HepG2 (cell line): ENCODE data around the gene TUT1. TPM values are rescaled to one million over a fixed set of nuclear protein-coding genes. Genes with fewer than 3 reads are reported as not detected.
A peak's percentile ranks its signal among the peaks of the same experiment; 100 is the strongest.

Experiments
- ARNT2 ChIP-seq: sonication (generic); formaldehyde crosslinking; IDR thresholded peaks from 2 replicates; pipeline ENCODE4 v1.8.0; 2022; ENCODE audit warnings: mild to moderate bottlenecking, low read depth, missing genetic modification reagents, moderate library complexity
- BCL6 ChIP-seq: IDR thresholded peaks from 2 replicates; pipeline ENCODE4 v1.6.1; 2016; ENCODE audit warnings: missing genetic modification reagents, missing compliant biosample characterization
- EED ChIP-seq: sonication (generic); formaldehyde crosslinking; IDR thresholded peaks from 2 replicates; pipeline ENCODE4 v1.5.0; 2020; ENCODE audit warnings: mild to moderate bottlenecking, missing genetic modification reagents
- HOXA3 ChIP-seq: sonication (generic); formaldehyde crosslinking; IDR thresholded peaks from 2 replicates; pipeline ENCODE4 v1.5.0; 2020; ENCODE audit warnings: missing genetic modification reagents
- KDM5A ChIP-seq: fragments of 200-600 bp; sonication (generic); IDR thresholded peaks from 2 replicates; pipeline ENCODE4 v1.7.0; 2018; ENCODE audit warnings: antibody characterized with exemption, mild to moderate bottlenecking, low read length, borderline replicate concordance
- KLF12 ChIP-seq: sonication (generic); formaldehyde crosslinking; IDR thresholded peaks from 2 replicates; pipeline ENCODE4 v1.4.0; 2020; ENCODE audit warnings: missing genetic modification reagents, borderline replicate concordance
- MED1 ChIP-seq: sonication (generic); formaldehyde crosslinking; IDR thresholded peaks from 2 replicates; pipeline ENCODE4 v1.4.0; 2020; ENCODE audit warnings: missing genetic modification reagents
- NFKBIZ ChIP-seq: IDR thresholded peaks from 2 replicates; pipeline ENCODE4 v1.6.1; 2018; ENCODE audit warnings: missing genetic modification reagents, missing compliant biosample characterization
- PCBP2 ChIP-seq: fragments of 200-400 bp; formaldehyde crosslinking; optimal IDR thresholded peaks from 2 replicates; pipeline ENCODE3; 2018; ENCODE audit warnings: low read length, low read depth; ENCODE audit not compliant: poor library complexity, severe bottlenecking
- PITX1 ChIP-seq: sonication (generic); formaldehyde crosslinking; IDR thresholded peaks from 2 replicates; pipeline ENCODE4 v1.5.1; 2020; ENCODE audit warnings: mild to moderate bottlenecking, missing genetic modification reagents
- PRPF4 ChIP-seq: fragments of 200-400 bp; formaldehyde crosslinking; IDR thresholded peaks from 2 replicates; pipeline ENCODE4 v1.6.1; 2016; ENCODE audit warnings: low read length, low read depth; ENCODE audit not compliant: poor library complexity, severe bottlenecking
- REXO4 ChIP-seq: sonication (generic); formaldehyde crosslinking; IDR thresholded peaks from 2 replicates; pipeline ENCODE4 v1.8.0; 2022; ENCODE audit warnings: missing genetic modification reagents, mild to moderate bottlenecking, borderline replicate concordance
- RFXAP ChIP-seq: sonication (generic); formaldehyde crosslinking; IDR thresholded peaks from 2 replicates; pipeline ENCODE4 v1.4.0; 2020; ENCODE audit warnings: missing genetic modification reagents, borderline replicate concordance
- RORA ChIP-seq: sonication (generic); formaldehyde crosslinking; IDR thresholded peaks from 2 replicates; pipeline ENCODE4 v1.5.0; 2020; ENCODE audit warnings: mild to moderate bottlenecking, missing genetic modification reagents, moderate library complexity
- SMYD3 ChIP-seq: sonication (generic); formaldehyde crosslinking; IDR thresholded peaks from 2 replicates; pipeline ENCODE4 v1.8.1; 2023; ENCODE audit warnings: mild to moderate bottlenecking, missing genetic modification reagents
- STAT5B ChIP-seq: sonication (generic); formaldehyde crosslinking; IDR thresholded peaks from 2 replicates; pipeline ENCODE4 v1.4.0; 2020; ENCODE audit warnings: missing genetic modification reagents
- YEATS2 ChIP-seq: sonication (generic); formaldehyde crosslinking; IDR thresholded peaks from 2 replicates; pipeline ENCODE4 v1.4.0; 2020; ENCODE audit warnings: missing genetic modification reagents, borderline replicate concordance
- ZBTB8A ChIP-seq: sonication (generic); formaldehyde crosslinking; IDR thresholded peaks from 2 replicates; pipeline ENCODE4 v1.4.0; 2020; ENCODE audit warnings: mild to moderate bottlenecking, low read depth, missing genetic modification reagents, borderline replicate concordance
- ZFYVE20 ChIP-seq: sonication (generic); formaldehyde crosslinking; IDR thresholded peaks from 2 replicates; pipeline ENCODE4 v1.8.0; 2023; ENCODE audit warnings: low read depth, mild to moderate bottlenecking, moderate library complexity, missing genetic modification reagents, borderline replicate concordance
- ZMYM2 ChIP-seq: sonication (generic); formaldehyde crosslinking; IDR thresholded peaks from 2 replicates; pipeline ENCODE4 v1.8.0; 2022; ENCODE audit warnings: mild to moderate bottlenecking, missing genetic modification reagents
- ZNF121 ChIP-seq: sonication (generic); formaldehyde crosslinking; IDR thresholded peaks from 2 replicates; pipeline ENCODE4 v1.5.0; 2020; ENCODE audit warnings: mild to moderate bottlenecking, missing genetic modification reagents
- ZNF136 ChIP-seq: sonication (generic); formaldehyde crosslinking; IDR thresholded peaks from 2 replicates; pipeline ENCODE4 v1.8.1; 2022; ENCODE audit warnings: low read depth, mild to moderate bottlenecking, moderate library complexity, missing genetic modification reagents
- ZNF232 ChIP-seq: sonication (generic); formaldehyde crosslinking; IDR thresholded peaks from 2 replicates; pipeline ENCODE4 v1.4.0; 2020; ENCODE audit warnings: missing genetic modification reagents, borderline replicate concordance
- ZNF24 ChIP-seq: fragments of 450-650 bp; IDR thresholded peaks from 2 replicates; pipeline ENCODE4 v1.6.1; 2017; ENCODE audit warnings: antibody characterized with exemption, mild to moderate bottlenecking
- ZNF317 ChIP-seq: sonication (generic); formaldehyde crosslinking; IDR thresholded peaks from 2 replicates; pipeline ENCODE4 v1.5.0; 2020; ENCODE audit warnings: mild to moderate bottlenecking, missing genetic modification reagents
- ZNF597 ChIP-seq: sonication (generic); formaldehyde crosslinking; IDR thresholded peaks from 2 replicates; pipeline ENCODE4 v1.5.0; 2020; ENCODE audit warnings: missing genetic modification reagents
- ZNF75D ChIP-seq: sonication (generic); formaldehyde crosslinking; IDR thresholded peaks from 2 replicates; pipeline ENCODE4 v1.8.1; 2023; ENCODE audit warnings: missing genetic modification reagents, mild to moderate bottlenecking, borderline replicate concordance
- ZSCAN25 ChIP-seq: sonication (generic); formaldehyde crosslinking; IDR thresholded peaks from 2 replicates; pipeline ENCODE4 v1.8.0; 2022; ENCODE audit warnings: mild to moderate bottlenecking, missing genetic modification reagents
- polyA plus RNA-seq, 8 experiments: library from polyadenylated mRNA; depleted of rRNA in 3 of 8; stranded (reverse) in 7 of 8; unstranded in 1 of 8; fragments of >200 nt; fragmentation: Illumina TruSeq in 4 of 8; extraction: Trizol in 4 of 8; gene quantifications; 2 replicates each; pipeline versions ENCODE4 v1.2.1 to v1.2.3, GENCODE V29; 2011 to 2016; ENCODE audit warnings: low read depth in 4 of 8, missing spikeins in 1 of 8, mixed read lengths in 1 of 8; ENCODE audit not compliant: insufficient read depth in 1 of 8
- total RNA-seq, 5 experiments: library from RNA; depleted of rRNA; stranded (reverse); fragments of >200 nt; fragmentation: Illumina TruSeq; extraction: Trizol; gene quantifications; 2 replicates each; pipeline ENCODE4 v1.2.3, GENCODE V29; 2016; ENCODE audit warnings: low read depth in 1 of 5
- TF ChIP-seq, protein P1 (sequence below): sonication (generic); formaldehyde crosslinking; conservative IDR thresholded peaks from 2 replicates; pipeline ENCODE4 v1.8.0; 2022; ENCODE audit warnings: missing genetic modification reagents

Gene TUT1
- total and polyA plus RNA-seq, 2 of the 13 experiments (the other 11 are each of a cell fraction or from before 2014, with no cell fraction given), result 9.7 to 14.3 TPM

GRCh38 chr11:62544581-62545436 is 46.5 kb downstream of the TUT1 start (continued):
- TF ChIP-seq, protein P1, sequence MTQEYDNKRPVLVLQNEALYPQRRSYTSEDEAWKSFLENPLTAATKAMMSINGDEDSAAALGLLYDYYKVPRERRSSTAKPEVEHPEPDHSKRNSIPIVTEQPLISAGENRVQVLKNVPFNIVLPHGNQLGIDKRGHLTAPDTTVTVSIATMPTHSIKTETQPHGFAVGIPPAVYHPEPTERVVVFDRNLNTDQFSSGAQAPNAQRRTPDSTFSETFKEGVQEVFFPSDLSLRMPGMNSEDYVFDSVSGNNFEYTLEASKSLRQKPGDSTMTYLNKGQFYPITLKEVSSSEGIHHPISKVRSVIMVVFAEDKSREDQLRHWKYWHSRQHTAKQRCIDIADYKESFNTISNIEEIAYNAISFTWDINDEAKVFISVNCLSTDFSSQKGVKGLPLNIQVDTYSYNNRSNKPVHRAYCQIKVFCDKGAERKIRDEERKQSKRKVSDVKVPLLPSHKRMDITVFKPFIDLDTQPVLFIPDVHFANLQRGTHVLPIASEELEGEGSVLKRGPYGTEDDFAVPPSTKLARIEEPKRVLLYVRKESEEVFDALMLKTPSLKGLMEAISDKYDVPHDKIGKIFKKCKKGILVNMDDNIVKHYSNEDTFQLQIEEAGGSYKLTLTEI, result no peak
- no peak for TF ChIP-seq ZBTB8A (CRISPR knock-in tag)
- no peak for TF ChIP-seq PITX1 (CRISPR knock-in tag)
- no peak for TF ChIP-seq YEATS2 (CRISPR knock-in tag)
- TF ChIP-seq ZFYVE20 (CRISPR knock-in tag), result no peak
- 0 out of 2 replicates have a peak, but pooled peaks have one; percentile 45 for TF ChIP-seq EED (CRISPR knock-in tag)
- TF ChIP-seq ZSCAN25, result peak; percentile 70; the same call in 1 of the 2 replicates
- no peak for TF ChIP-seq STAT5B (CRISPR knock-in tag)
- no peak for TF ChIP-seq ZNF597 (CRISPR knock-in tag)
- no peak for TF ChIP-seq SMYD3 (CRISPR knock-in tag)
- no peak for TF ChIP-seq ARNT2 (CRISPR knock-in tag)
- TF ChIP-seq PRPF4, result no peak
- TF ChIP-seq ZNF232 (CRISPR knock-in tag), result no peak
- TF ChIP-seq ZNF136 (CRISPR knock-in tag), result 0 out of 2 replicates have a peak, but pooled peaks have one; percentile 14
- TF ChIP-seq RORA (CRISPR knock-in tag), result no peak
- no peak for TF ChIP-seq ZNF317 (CRISPR knock-in tag)
- no peak for TF ChIP-seq NFKBIZ
- no peak for TF ChIP-seq BCL6
- 0 out of 2 replicates have a peak, but pooled peaks have one; percentile 59 for TF ChIP-seq ZNF75D (CRISPR knock-in tag)
- 0 out of 2 replicates have a peak, but pooled peaks have one; percentile 8 for TF ChIP-seq MED1
- no peak for TF ChIP-seq ZMYM2 (CRISPR knock-in tag)
- TF ChIP-seq HOXA3 (CRISPR knock-in tag), result no peak; the same call in 1 of the 2 replicates
- TF ChIP-seq REXO4, result no peak
- TF ChIP-seq PCBP2, result no peak
- TF ChIP-seq ZNF24, result no peak
- TF ChIP-seq RFXAP (CRISPR knock-in tag), result no peak
- peak; percentile 9; the same call in 1 of the 2 replicates for TF ChIP-seq KLF12 (CRISPR knock-in tag)
- no peak for TF ChIP-seq KDM5A
- TF ChIP-seq ZNF121 (CRISPR knock-in tag), result no peak
- TF ChIP-seq, all 625 proteins: peak for 24
